Central memory CD4-positive, alpha-beta T cell (primary cell): ENCODE data around the gene EIF4E3.

ENCODE experiments used
- DNase-seq: peaks from one replicate; pipeline ENCODE4 v3.0.0; 2022

EIF4E3 gene

GRCh38 chr3:71689291-71689690, 35.9 kb downstream of the EIF4E3 start:
- no peak for DNase-seq

GRCh38 chr3:71688121-71688520, 37.1 kb downstream of the EIF4E3 start:
- DNase-seq = no peak

- DNase-seq = no peak
Observed at GRCh38 chr3:71685686-71686085, 39.5 kb downstream of the EIF4E3 start.

GRCh38 chr3:71684757-71685386, 40.3 kb downstream of the EIF4E3 start:
- no peak for DNase-seq

- DNase-seq = no peak
Observed at GRCh38 chr3:71684046-71684756, 41.0 kb downstream of the EIF4E3 start.

- DNase-seq = no peak
Observed at GRCh38 chr3:71681224-71681668, 44.0 kb downstream of the EIF4E3 start.

GRCh38 chr3:71680603-71681002, 44.6 kb downstream of the EIF4E3 start:
- DNase-seq = no peak

- no peak for DNase-seq
Observed at GRCh38 chr3:71676931-71677330, 48.3 kb downstream of the EIF4E3 start.

- DNase-seq = no peak
Observed at GRCh38 chr3:71673486-71673885, 51.7 kb downstream of the EIF4E3 start.

- no peak for DNase-seq
Observed at GRCh38 chr3:71672807-71673206, 52.4 kb downstream of the EIF4E3 start.

- no peak for DNase-seq
Observed at GRCh38 chr3:71672340-71672739, 52.9 kb downstream of the EIF4E3 start.

- no peak for DNase-seq
Observed at GRCh38 chr3:71671216-71671845, 53.9 kb downstream of the EIF4E3 start.

GRCh38 chr3:71662568-71662967, 62.6 kb downstream of the EIF4E3 start:
- DNase-seq = no peak

GRCh38 chr3:71662056-71662455, 63.1 kb downstream of the EIF4E3 start:
- DNase-seq = no peak

- DNase-seq = no peak
Observed at GRCh38 chr3:71659864-71660591, 65.2 kb downstream of the EIF4E3 start.

- no peak for DNase-seq
Observed at GRCh38 chr3:71657831-71658530, 67.2 kb downstream of the EIF4E3 start.

GRCh38 chr3:71655061-71655460, 70.1 kb downstream of the EIF4E3 start:
- no peak for DNase-seq

GRCh38 chr3:71653414-71653807, 71.8 kb downstream of the EIF4E3 start:
- DNase-seq = no peak

- DNase-seq = no peak
Observed at GRCh38 chr3:71652781-71653413, 72.3 kb downstream of the EIF4E3 start.

- DNase-seq = no peak
Observed at GRCh38 chr3:71651625-71652024, 73.6 kb downstream of the EIF4E3 start.

GRCh38 chr3:71650372-71650771, 74.8 kb downstream of the EIF4E3 start:
- no peak for DNase-seq

GRCh38 chr3:71649757-71650156, 75.4 kb downstream of the EIF4E3 start:
- DNase-seq = no peak
